Esophagus squamous epithelium (tissue), 5 donors: ENCODE data around the gene KLHL29. TPM values are rescaled to one million over a fixed set of nuclear protein-coding genes. Genes with fewer than 3 reads are reported as not detected.

ENCODE experiments used
- DNase-seq: peaks from one replicate; lab custom pipeline; 2025; lab: John Stamatoyannopoulos, UW
- H3K27ac ChIP-seq, 4 donors: fragments of 200-600 bp; sonication (generic); one replicate each; pipeline ENCODE4 v1.5.1; 2016 to 2019; ENCODE audit warnings: mild to moderate bottlenecking in 1 of 4
- H3K27me3 ChIP-seq, 4 donors: fragments of 200-600 bp; sonication (generic); 1 replicate in 3 of 4; 2 replicates in 1 of 4; pipeline versions ENCODE4 v1.5.1 to v1.6.0; 2017 to 2021; ENCODE audit warnings: antibody characterized with exemption in 1 of 4
- H3K36me3 ChIP-seq, 3 donors: fragments of 200-600 bp; sonication (generic); one replicate each; pipeline ENCODE4 v1.5.1; 2016 to 2019
- H3K4me1 ChIP-seq, 3 donors: fragments of 200-600 bp; sonication (generic); one replicate each; pipeline ENCODE4 v1.5.1; 2017 to 2019
- H3K4me3 ChIP-seq, 4 donors: fragments of 200-600 bp; sonication (generic); 1 replicate in 3 of 4; 2 replicates in 1 of 4; pipeline ENCODE4 v1.5.1; 2016 to 2019; ENCODE audit warnings: mild to moderate bottlenecking in 2 of 4, moderate library complexity in 1 of 4
- H3K9me3 ChIP-seq, 3 donors: fragments of 200-600 bp; sonication (generic); one replicate each; pipeline ENCODE4 v1.5.1; 2016 to 2019
- CTCF ChIP-seq, 6 experiments: fragments of 450-650 bp in 4 of 6; fragments of 200-600 bp in 2 of 6; sonication (generic) in 2 of 6; IDR thresholded peaks; one replicate each; pipeline ENCODE4 v1.5.1; 2016 to 2019; ENCODE audit warnings: antibody characterized with exemption in 6 of 6, mild to moderate bottlenecking in 4 of 6, moderate library complexity in 4 of 6
- POLR2A ChIP-seq, 4 donors: fragments of 450-650 bp; IDR thresholded peaks; one replicate each; pipeline ENCODE4 v1.6.1; 2017; ENCODE audit warnings: antibody characterized with exemption in 4 of 4, mild to moderate bottlenecking in 4 of 4, moderate library complexity in 3 of 4
- WGBS, 2 donors: methylation state at CpG; one replicate each; pipeline ENCODE4 v1.1.5; 2018; 5-methylcytosine and 5-hydroxymethylcytosine counted together
- intact Hi-C: fragments of 100-400 bp; cut with DNase I; formaldehyde crosslinking; loops from one replicate; pipeline ENCODE4 v1.15.0; 2022
- total RNA-seq, 4 donors: library from RNA; depleted of rRNA; stranded (reverse); fragments of >200 nt; gene quantifications; one replicate each; pipeline ENCODE4 v1.1.0, GENCODE V29; 2016
- donor health status: DM: yes; HTN: yes; CAD: no.

The KLHL29 gene
- total RNA-seq, 4 donors from 2014 or later, result 3.4 to 11.8 (median 5.9) TPM

- Histone ChIP-seq H3K9me3 (no peaks in the 10 kb centered on the region), H3K36me3 (no peaks in the 10 kb centered on the region), H3K27me3 (no peaks in the 10 kb centered on the region), H3K4me3 (no peak overlapping the region), H3K4me1 (peaks cover 8 to 74% (median 40%) of the 10 kb centered on the region in 3 donors), H3K27ac (no peak overlapping the region)
- intact Hi-C loops, result no loop called here
- TF ChIP-seq CTCF (IDR thresholded peaks at IDR 0.05) (no peak), POLR2A (IDR thresholded peaks at IDR 0.05) (no peak)
- 88 to 93% methylated on average over 6 to 10 of the region's 12 CpGs for WGBS, 2 donors
- DNase-seq, result no peak
Observed at GRCh38 chr2:23500836-23501235, 115.9 kb downstream of the KLHL29 start.

GRCh38 chr2:23502096-23502495 lies 117.1 kb downstream of the KLHL29 start:
- TF ChIP-seq CTCF (IDR thresholded peaks at IDR 0.05) (no peak), POLR2A (IDR thresholded peaks at IDR 0.05) (no peak)
- intact Hi-C loops, result no loop called here
- Histone ChIP-seq H3K4me1 (peaks cover 10 to 74% (median 42%) of the 10 kb centered on the region in 3 donors), H3K27ac (peak overlapping the region in 2 of 4 donors; percentile 3 to 29), H3K4me3 (no peak overlapping the region), H3K27me3 (no peaks in the 10 kb centered on the region), H3K9me3 (no peaks in the 10 kb centered on the region), H3K36me3 (no peaks in the 10 kb centered on the region)
- 61 to 83% methylated on average over 13 to 15 of the region's 15 CpGs for WGBS, 2 donors
- no peak for DNase-seq

GRCh38 chr2:23503097-23503496 lies 118.1 kb downstream of the KLHL29 start:
- Histone ChIP-seq H3K9me3 (no peaks in the 10 kb centered on the region), H3K36me3 (no peaks in the 10 kb centered on the region), H3K4me1 (peaks cover 7 to 74% (median 35%) of the 10 kb centered on the region in 3 donors), H3K27me3 (no peaks in the 10 kb centered on the region), H3K4me3 (no peak overlapping the region), H3K27ac (no peak overlapping the region)
- intact Hi-C loops, result no loop called here
- DNase-seq, result no peak
- 66 to 85% methylated on average over 4 to 5 of the region's 6 CpGs for WGBS, 2 donors
- no peak for TF ChIP-seq CTCF (IDR thresholded peaks at IDR 0.05)
- TF ChIP-seq POLR2A (IDR thresholded peaks at IDR 0.05), result no peak

GRCh38 chr2:23503682-23504081 lies 118.7 kb downstream of the KLHL29 start:
- 84 to 94% methylated on average over 3 to 5 of the region's 7 CpGs for WGBS, 2 donors
- no peaks in the 10 kb centered on the region for H3K27me3 ChIP-seq
- H3K4me1 ChIP-seq, result peaks cover 7 to 72% (median 30%) of the 10 kb centered on the region in 3 donors
- H3K4me3 ChIP-seq, result no peak overlapping the region
- H3K27ac ChIP-seq, result no peak overlapping the region
- H3K9me3 ChIP-seq, result no peaks in the 10 kb centered on the region
- TF ChIP-seq POLR2A (IDR thresholded peaks at IDR 0.05), result no peak
- TF ChIP-seq CTCF (IDR thresholded peaks at IDR 0.05), result no peak
- no peak for DNase-seq
- H3K36me3 ChIP-seq, result no peaks in the 10 kb centered on the region
- intact Hi-C loops, result no loop called here

- H3K27ac ChIP-seq, result no peak overlapping the region
- DNase-seq, result no peak
Observed at GRCh38 chr2:23504591-23504990, 119.6 kb downstream of the KLHL29 start.

More at GRCh38 chr2:23504591-23504990, 119.6 kb downstream of the KLHL29 start:
- Histone ChIP-seq H3K4me3 (no peak overlapping the region), H3K36me3 (no peaks in the 10 kb centered on the region), H3K27me3 (no peaks in the 10 kb centered on the region), H3K9me3 (no peaks in the 10 kb centered on the region), H3K4me1 (peaks cover 7 to 63% (median 20%) of the 10 kb centered on the region in 3 donors)
- intact Hi-C loops, result no loop called here
- WGBS, 2 donors, result 63 to 75% methylated on average over 3 to 6 of the region's 8 CpGs
- TF ChIP-seq POLR2A (IDR thresholded peaks at IDR 0.05), result no peak
- TF ChIP-seq CTCF (IDR thresholded peaks at IDR 0.05), result no peak
